HEK293T (cell line): ENCODE results near the gene SHISAL1.

Experiments used
- CTCF ChIA-PET: fragments of 350-600 bp; formaldehyde crosslinking; extraction: SDS; loops from one replicate; lab custom pipeline; 2021; ENCODE audit warnings: antibody characterized with exemption, inconsistent platforms; lab: Yijun Ruan, JAX
- POLR2A ChIA-PET: fragments of 350-600 bp; formaldehyde crosslinking; extraction: SDS; loops from one replicate; lab custom pipeline; 2020; ENCODE audit warnings: antibody characterized with exemption, inconsistent platforms; lab: Yijun Ruan, JAX
- DNase-seq: peaks from one replicate; pipeline ENCODE4 v3.0.0; 2012; ENCODE audit warnings: mixed read lengths; ENCODE audit errors: extremely low spot score
- ARNT ChIP-seq: fragments of 450-650 bp; IDR thresholded peaks from 2 replicates; pipeline ENCODE4 v1.6.1; 2017; ENCODE audit warnings: mild to moderate bottlenecking
- BHLHE40 ChIP-seq: fragments of 450-650 bp; IDR thresholded peaks from 2 replicates; pipeline ENCODE4 v1.6.1; 2016; ENCODE audit warnings: mild to moderate bottlenecking, moderate library complexity, borderline replicate concordance
- CTBP1 ChIP-seq: fragments of 450-650 bp; IDR thresholded peaks from 2 replicates; pipeline ENCODE4 v1.6.1; 2016; ENCODE audit warnings: borderline replicate concordance
- ELF4 ChIP-seq: fragments of 450-650 bp; IDR thresholded peaks from 2 replicates; pipeline ENCODE4 v1.6.1; 2017; ENCODE audit warnings: antibody characterized with exemption
- FOXA1 ChIP-seq: fragments of 450-650 bp; IDR thresholded peaks from 2 replicates; pipeline ENCODE4 v1.6.1; 2016; ENCODE audit warnings: mild to moderate bottlenecking
- FOXK2 ChIP-seq: fragments of 450-650 bp; IDR thresholded peaks from 2 replicates; pipeline ENCODE4 v1.6.1; 2016; ENCODE audit warnings: mild to moderate bottlenecking
- FOXM1 ChIP-seq: fragments of 450-650 bp; IDR thresholded peaks from 2 replicates; pipeline ENCODE4 v1.6.1; 2017; ENCODE audit warnings: mild to moderate bottlenecking, borderline replicate concordance
- HDGF ChIP-seq: fragments of 450-650 bp; IDR thresholded peaks from 2 replicates; pipeline ENCODE4 v1.6.1; 2017; ENCODE audit warnings: antibody characterized with exemption, borderline replicate concordance
- L3MBTL2 ChIP-seq: fragments of 450-650 bp; conservative IDR thresholded peaks from 2 replicates; pipeline ENCODE4 v1.6.1; 2016; ENCODE audit warnings: mild to moderate bottlenecking
- LEF1 ChIP-seq: fragments of 450-650 bp; IDR thresholded peaks from 2 replicates; pipeline ENCODE4 v1.6.1; 2017; ENCODE audit warnings: mild to moderate bottlenecking, borderline replicate concordance
- NFRKB ChIP-seq: fragments of 450-650 bp; IDR thresholded peaks from 2 replicates; pipeline ENCODE4 v1.6.1; 2016; ENCODE audit warnings: mild to moderate bottlenecking, moderate library complexity
- PKNOX1 ChIP-seq: fragments of 450-650 bp; IDR thresholded peaks from 2 replicates; pipeline ENCODE4 v1.6.1; 2016
- SP1 ChIP-seq: fragments of 450-650 bp; IDR thresholded peaks from 2 replicates; pipeline ENCODE4 v1.6.1; 2017
- SUZ12 ChIP-seq: fragments of 450-650 bp; IDR thresholded peaks from 2 replicates; pipeline ENCODE4 v1.6.1; 2016; ENCODE audit warnings: mild to moderate bottlenecking
- TARDBP ChIP-seq: fragments of 450-650 bp; IDR thresholded peaks from 2 replicates; pipeline ENCODE4 v1.6.1; 2016
- ZNF384 ChIP-seq: fragments of 450-650 bp; IDR thresholded peaks from 2 replicates; pipeline ENCODE4 v1.6.1; 2016

Gene SHISAL1

GRCh38 chr22:44209343-44209742 lies 103.4 kb downstream of the SHISAL1 start:
- ChIA-PET CTCF (no interaction called here), POLR2A (no interaction called here)
- TF ChIP-seq SUZ12 = no peak
- no peak for TF ChIP-seq LEF1
- TF ChIP-seq FOXA1 = no peak
- no peak for TF ChIP-seq FOXK2
- no peak for TF ChIP-seq PKNOX1
- no peak for TF ChIP-seq BHLHE40
- no peak for TF ChIP-seq ELF4
- TF ChIP-seq L3MBTL2 = no peak
- no peak for TF ChIP-seq CTBP1
- TF ChIP-seq SP1 = no peak
- no peak for TF ChIP-seq NFRKB
- no peak for TF ChIP-seq TARDBP
- no peak for TF ChIP-seq ARNT
- no peak for TF ChIP-seq HDGF
- no peak for TF ChIP-seq ZNF384
- no peak for TF ChIP-seq FOXM1
- DNase-seq = no peak

- TF ChIP-seq PKNOX1 = no peak
- TF ChIP-seq FOXA1 = no peak
- no peak for TF ChIP-seq CTBP1
- TF ChIP-seq L3MBTL2 = no peak
- TF ChIP-seq HDGF = no peak
- CTCF ChIA-PET = no interaction called here
- POLR2A ChIA-PET = no interaction called here
Observed at GRCh38 chr22:44207981-44208317, 104.8 kb downstream of the SHISAL1 start.

GRCh38 chr22:44207173-44207980 lies 105.4 kb downstream of the SHISAL1 start:
- DNase-seq = no peak
- ChIA-PET POLR2A (no interaction called here), CTCF (no interaction called here)
- no peak for TF ChIP-seq FOXA1
- TF ChIP-seq FOXM1 = no peak
- no peak for TF ChIP-seq SUZ12
- no peak for TF ChIP-seq ZNF384
- TF ChIP-seq HDGF = no peak
- TF ChIP-seq NFRKB = no peak
- TF ChIP-seq SP1 = no peak
- TF ChIP-seq ELF4 = no peak
- no peak for TF ChIP-seq ARNT
- TF ChIP-seq L3MBTL2 = no peak
- no peak for TF ChIP-seq CTBP1
- no peak for TF ChIP-seq LEF1
- no peak for TF ChIP-seq PKNOX1
- TF ChIP-seq BHLHE40 = no peak

More at GRCh38 chr22:44207981-44208317, 104.8 kb downstream of the SHISAL1 start:
- DNase-seq = no peak

GRCh38 chr22:44206696-44207095 lies 106.1 kb downstream of the SHISAL1 start:
- POLR2A ChIA-PET = no interaction called here

GRCh38 chr22:44206330-44206645 lies 106.5 kb downstream of the SHISAL1 start:
- DNase-seq = no peak
- POLR2A ChIA-PET = no interaction called here
- CTCF ChIA-PET = no interaction called here
- TF ChIP-seq FOXK2 (no peak), LEF1 (no peak), CTBP1 (no peak), ZNF384 (no peak), L3MBTL2 (no peak), SP1 (no peak), FOXA1 (no peak), TARDBP (no peak), SUZ12 (no peak), NFRKB (no peak), ELF4 (no peak), ARNT (no peak), BHLHE40 (no peak), FOXM1 (no peak), HDGF (no peak), PKNOX1 (no peak)

More at GRCh38 chr22:44206696-44207095, 106.1 kb downstream of the SHISAL1 start:
- TF ChIP-seq ARNT (no peak), PKNOX1 (no peak), ELF4 (no peak), TARDBP (no peak), ZNF384 (no peak), FOXK2 (no peak), L3MBTL2 (no peak), SP1 (no peak), FOXM1 (no peak), BHLHE40 (no peak), HDGF (no peak)
- DNase-seq = no peak
- CTCF ChIA-PET = no interaction called here
